Esophagus squamous epithelium (tissue), 4 donors: Measurements from ENCODE around the gene WDR43. TPM values are rescaled to one million over a fixed set of nuclear protein-coding genes. Genes with fewer than 3 reads are reported as not detected.

Experiments used
- small RNA-seq, 4 donors: library from RNA; depleted of rRNA; stranded (forward); fragments of <200 nt; gene quantifications; one replicate each; pipeline ENCODE3, GENCODE V24; 2016
- total RNA-seq, 4 donors: library from RNA; depleted of rRNA; stranded (reverse); fragments of >200 nt; gene quantifications; one replicate each; pipeline ENCODE4 v1.1.0, GENCODE V29; 2016

The WDR43 gene
- total RNA-seq, 4 donors from 2014 or later, result 28.2 to 73.2 (median 41.2) TPM

Small RNA genes lying within 50 kb of the gene (small RNA-seq; reads per million reads assigned to genes)
- 0 reads per million in 4 donors for gene RF00019
- 11.0 to 24.1 (median 20.3) reads per million in 4 donors for gene SNORD53
- gene SNORD53B, result 5,812 to 10,329 (median 6,997) reads per million in 4 donors
- gene SNORD92, result 490 to 1,301 (median 841) reads per million in 4 donors

Other genes with a start within 250 kb of the WDR43 start
- 100 to 1,000 TPM; 141 to 315 (median 195) TPM for gene PPP1CB, start 142.8 kb upstream of the WDR43 start, total RNA-seq
- 1 to 10 TPM in 2 of 4 donors, under 1 TPM in 1, not detected in 1; 0.97 to 1.7 (median 1.4) TPM for gene SPDYA, start 83.8 kb upstream of the WDR43 start, total RNA-seq
- gene TRMT61B, start 24.4 kb upstream of the WDR43 start, total RNA-seq, result 10 to 100 TPM in 1 of 4 donors, 1 to 10 TPM in 3; 7.1 to 12.8 (median 8.1) TPM
- gene TOGARAM2, start 86.6 kb downstream of the WDR43 start, total RNA-seq, result under 1 TPM in 3 of 4 donors, not detected in 1; 0.03 to 0.76 (median 0.48) TPM
- under 1 TPM in 1 of 4 donors, not detected in 3; 0.04 TPM for gene PCARE, start 179.9 kb downstream of the WDR43 start, total RNA-seq
- gene CLIP4, start 220.7 kb downstream of the WDR43 start, total RNA-seq, result 10 to 100 TPM; 39.7 to 85.3 (median 46.5) TPM